IMR-90 (cell line): ENCODE results near the gene SPINK14. TPM values are rescaled to one million over a fixed set of nuclear protein-coding genes. Genes with fewer than 3 reads are reported as not detected.

Source experiments
- ATAC-seq: fragments of 200-7000 bp; cut with Tn5 transposase; 2 replicates; pipeline ENCODE4 v1.9.1; 2020; ENCODE audit warnings: low read depth, mild to moderate bottlenecking, moderate library complexity
- BruUV-seq: library from RNA; stranded (reverse); fragments of 400-500 nt; replicated peaks from 2 replicates; lab custom pipeline; 2021; lab: Mats Ljungman, UMichigan
- CTCF ChIA-PET: fragments of 300-600 bp; formaldehyde crosslinking; extraction: SDS; loops from one replicate; lab custom pipeline; 2021; ENCODE audit warnings: antibody characterized with exemption; lab: Yijun Ruan, JAX
- POLR2A ChIA-PET: fragments of 300-600 bp; sonication (Branson Sonifier 250); formaldehyde crosslinking; loops from one replicate; lab custom pipeline; 2022; ENCODE audit warnings: antibody characterized with exemption; ENCODE audit not compliant: unreplicated experiment; lab: Charles Lee
- DNase-seq: peaks from one replicate; pipeline ENCODE4 v3.0.0; 2013
- H2AFZ ChIP-seq: replicated peaks from 2 replicates; pipeline ENCODE3; 2013; ENCODE audit warnings: low read length, mild to moderate bottlenecking; ENCODE audit not compliant: poor library complexity
- H2AK5ac ChIP-seq: 2 replicates; pipeline ENCODE4 v1.6.1; 2013; ENCODE audit warnings: low read depth, low read length, inconsistent platforms
- H2AK9ac ChIP-seq: replicated peaks from 2 replicates; pipeline ENCODE3; 2013; ENCODE audit warnings: mild to moderate bottlenecking, low read depth, low read length, moderate library complexity; ENCODE audit not compliant: poor library complexity
- H2BK120ac ChIP-seq: 2 replicates; pipeline ENCODE4 v1.6.1; 2013; ENCODE audit warnings: low read depth, low read length, inconsistent platforms
- H2BK15ac ChIP-seq: 3 replicates; pipeline ENCODE4 v1.6.1; 2013; ENCODE audit warnings: low read depth, low read length, inconsistent platforms
- H2BK20ac ChIP-seq: 2 replicates; pipeline ENCODE4 v1.6.1; 2013; ENCODE audit warnings: low read depth, mild to moderate bottlenecking, inconsistent platforms, low read length, moderate library complexity
- H2BK5ac ChIP-seq: 2 replicates; pipeline ENCODE4 v1.6.1; 2013; ENCODE audit warnings: mild to moderate bottlenecking, low read depth, low read length, inconsistent platforms; ENCODE audit not compliant: poor library complexity, severe bottlenecking
- H3K14ac ChIP-seq: replicated peaks from 2 replicates; pipeline ENCODE4 v1.6.1; 2013; ENCODE audit warnings: low read depth, low read length, inconsistent platforms
- H3K18ac ChIP-seq: 2 replicates; pipeline ENCODE4 v1.6.1; 2013; ENCODE audit warnings: low read depth, low read length, control low read depth
- H3K23ac ChIP-seq: 2 replicates; pipeline ENCODE4 v1.6.1; 2013; ENCODE audit warnings: low read depth, low read length, inconsistent platforms
- H3K27ac ChIP-seq: 2 replicates; pipeline ENCODE4 v1.5.1; 2013; ENCODE audit warnings: mild to moderate bottlenecking, control low read depth, low read length; ENCODE audit not compliant: insufficient read depth
- H3K27me3 ChIP-seq: 2 replicates; pipeline ENCODE4 v1.6.1; 2013; ENCODE audit warnings: low read length; ENCODE audit not compliant: control insufficient read depth, insufficient read depth
- H3K36me3 ChIP-seq: 2 replicates; pipeline ENCODE4 v1.6.1; 2013; ENCODE audit warnings: low read length, mixed read lengths; ENCODE audit not compliant: control insufficient read depth, insufficient read depth
- H3K4ac ChIP-seq: 2 replicates; pipeline ENCODE4 v1.6.1; 2013; ENCODE audit warnings: low read depth, low read length, inconsistent platforms
- H3K4me1 ChIP-seq: 2 replicates; pipeline ENCODE4 v1.6.1; 2013; ENCODE audit warnings: low read length, mixed read lengths; ENCODE audit not compliant: control insufficient read depth, insufficient read depth
- H3K4me2 ChIP-seq: 2 replicates; pipeline ENCODE4 v1.6.1; 2013; ENCODE audit warnings: low read depth, mild to moderate bottlenecking, control low read depth, low read length, moderate library complexity
- H3K4me3 ChIP-seq: 2 replicates; pipeline ENCODE4 v1.5.1; 2013; ENCODE audit warnings: low read depth, mild to moderate bottlenecking, control low read depth, low read length, moderate library complexity; ENCODE audit not compliant: insufficient read depth
- H3K56ac ChIP-seq: 2 replicates; pipeline ENCODE4 v1.6.1; 2013; ENCODE audit warnings: low read length, inconsistent platforms; ENCODE audit not compliant: insufficient read depth; ENCODE audit errors: extremely low read depth
- H3K79me1 ChIP-seq, 2 experiments: 2 replicates each; pipeline ENCODE4 v1.6.1; 2013; ENCODE audit warnings: low read length in 2 of 2, inconsistent platforms in 1 of 2, low read depth in 1 of 2
- H3K9ac ChIP-seq: 2 replicates; pipeline ENCODE4 v1.6.1; 2013; ENCODE audit warnings: low read depth, low read length, control low read depth
- H3K9me1 ChIP-seq: 2 replicates; pipeline ENCODE4 v1.6.1; 2013; ENCODE audit warnings: low read length, inconsistent platforms; ENCODE audit not compliant: insufficient read depth
- H3K9me3 ChIP-seq: 2 replicates; pipeline ENCODE4 v1.6.1; 2013; ENCODE audit warnings: low read length; ENCODE audit not compliant: control insufficient read depth, insufficient read depth
- H4K20me1 ChIP-seq: 2 replicates; pipeline ENCODE4 v1.6.1; 2013; ENCODE audit warnings: low read length, inconsistent platforms; ENCODE audit not compliant: insufficient read depth
- H4K5ac ChIP-seq: 2 replicates; pipeline ENCODE4 v1.6.1; 2013; ENCODE audit warnings: mild to moderate bottlenecking, low read depth, low read length, control low read depth
- H4K8ac ChIP-seq, 2 experiments: 2 replicates each; pipeline ENCODE4 v1.6.1; 2013; ENCODE audit warnings: low read depth in 2 of 2, low read length in 2 of 2, control low read depth in 1 of 2, inconsistent platforms in 1 of 2
- H4K91ac ChIP-seq: 2 replicates; pipeline ENCODE4 v1.6.1; 2013; ENCODE audit warnings: low read depth, low read length, inconsistent platforms; ENCODE audit not compliant: insufficient read depth
- CHD1 ChIP-seq: IDR thresholded peaks from 2 replicates; pipeline ENCODE4 v1.6.1; 2012; ENCODE audit warnings: low read depth, low read length, improper control_type of control experiment
- CTCF ChIP-seq: conservative IDR thresholded peaks from 2 replicates; pipeline ENCODE4 v1.5.1; 2012; ENCODE audit warnings: mild to moderate bottlenecking, low read depth, low read length, improper control_type of control experiment
- ELK1 ChIP-seq: fragments of 150-350 bp; IDR thresholded peaks from 2 replicates; pipeline ENCODE4 v1.6.1; 2016; ENCODE audit warnings: low read depth, mild to moderate bottlenecking, low read length, moderate library complexity, borderline replicate concordance
- MAFK ChIP-seq: IDR thresholded peaks from 2 replicates; pipeline ENCODE4 v1.6.1; 2012; ENCODE audit warnings: low read depth, low read length, improper control_type of control experiment
- RAD21 ChIP-seq: IDR thresholded peaks from 2 replicates; pipeline ENCODE4 v1.6.1; 2012; ENCODE audit warnings: low read length, improper control_type of control experiment
- SMC3 ChIP-seq: fragments of 150-350 bp; IDR thresholded peaks from 2 replicates; pipeline ENCODE4 v1.6.1; 2016; ENCODE audit warnings: low read depth, mild to moderate bottlenecking, antibody characterized with exemption, low read length, moderate library complexity
- WGBS, 2 experiments: methylation state at CpG; one replicate each; pipeline versions ENCODE4 v1.1.5 to v1.1.7; 2013; ENCODE audit warnings: missing lambda C conversion rate in 2 of 2; ENCODE audit not compliant: insufficient read length in 1 of 2; ENCODE audit errors: extremely low coverage in 2 of 2; 5-methylcytosine and 5-hydroxymethylcytosine counted together
- dilution Hi-C: fragments of 300-500 bp; cut with HindIII; formaldehyde crosslinking; loops from one replicate; pipeline ENCODE4 v1.14.3; 2018; ENCODE audit warnings: low sequenced_read_pairs; ENCODE audit not compliant: unreplicated experiment
- in situ Hi-C: fragments of 300-500 bp; cut with MboI; formaldehyde crosslinking; loops from 3 replicates; pipeline ENCODE4 v1.14.3; 2019; ENCODE audit warnings: low sequenced_read_pairs, inconsistent platforms, mixed read lengths
- intact Hi-C: fragments of 100-400 bp; cut with micrococcal nuclease; formaldehyde crosslinking; loops from 2 replicates; pipeline ENCODE4 v1.10.0; 2022
- polyA plus RNA-seq, 3 experiments: library from polyadenylated mRNA; depleted of rRNA; stranded (reverse); fragments of >200 nt; gene quantifications; 2 replicates each; pipeline ENCODE4 v1.2.3, GENCODE V29; 2012; ENCODE audit warnings: low replicate concordance in 1 of 3
- total RNA-seq: library from RNA; depleted of rRNA; stranded (reverse); fragments of >200 nt; gene quantifications from 2 replicates; pipeline ENCODE4 v1.2.3, GENCODE V29; 2012

SPINK14 gene
- total and polyA plus RNA-seq, 2 of the 4 experiments (the other 2 are of a cell fraction): not detected

GRCh38 chr5:148172377-148172776 lies 4.0 kb downstream of the SPINK14 start:
- H3K4me1 ChIP-seq: no peaks in the 10 kb centered on the region
- no peak overlapping the region for H3K23ac ChIP-seq
- no peak overlapping the region for H3K4me2 ChIP-seq
- H3K4me3 ChIP-seq: no peak overlapping the region
- no peak overlapping the region for H4K91ac ChIP-seq
- no peak overlapping the region for H2BK5ac ChIP-seq
- no peak overlapping the region for H3K9ac ChIP-seq
- no peaks in the 10 kb centered on the region for H3K36me3 ChIP-seq
- no peak for ATAC-seq
- ChIA-PET POLR2A (no interaction called here), CTCF (interaction anchor here (1.1 kb wide), 1 partner anchor 559 kb away, joined by 6 read pairs; no protein-coding TSS in a partner anchor)
- H3K4ac ChIP-seq: no peak overlapping the region
- no peak overlapping the region for H2BK20ac ChIP-seq
- dilution Hi-C loops (no loop called here), intact Hi-C loops (no loop called here), in situ Hi-C loops (loop anchor here (10.0 kb wide), 1 partner anchor 202 kb away; no protein-coding TSS in a partner anchor)
- BruUV-seq: no TSS peak
- H3K27ac ChIP-seq: no peak overlapping the region
- no peak overlapping the region for H2BK120ac ChIP-seq
- no peak overlapping the region for H2AFZ ChIP-seq
- TF ChIP-seq MAFK (no peak), RAD21 (no peak), CHD1 (no peak), CTCF (no peak), ELK1 (no peak), SMC3 (no peak)
- H3K79me1 ChIP-seq: no peaks in the 10 kb centered on the region
- H3K18ac ChIP-seq: no peak overlapping the region
- H3K56ac ChIP-seq: no peak overlapping the region
- H3K14ac ChIP-seq: no peak overlapping the region
- H2AK9ac ChIP-seq: no peak overlapping the region
- H3K9me1 ChIP-seq: no peaks in the 10 kb centered on the region
- no peaks in the 10 kb centered on the region for H4K20me1 ChIP-seq
- H3K9me3 ChIP-seq: no peaks in the 10 kb centered on the region
- H4K5ac ChIP-seq: no peak overlapping the region
- DNase-seq: no peak
- no peaks in the 10 kb centered on the region for H3K27me3 ChIP-seq
- no CpG with 5 or more reads among the region's 2 CpGs for WGBS, 2 experiments
- H2AK5ac ChIP-seq: no peak overlapping the region
- no peak overlapping the region for H4K8ac ChIP-seq
- no peak overlapping the region for H2BK15ac ChIP-seq
